ENCODE data around the gene PLD1.

PLD1 gene

DNA sequence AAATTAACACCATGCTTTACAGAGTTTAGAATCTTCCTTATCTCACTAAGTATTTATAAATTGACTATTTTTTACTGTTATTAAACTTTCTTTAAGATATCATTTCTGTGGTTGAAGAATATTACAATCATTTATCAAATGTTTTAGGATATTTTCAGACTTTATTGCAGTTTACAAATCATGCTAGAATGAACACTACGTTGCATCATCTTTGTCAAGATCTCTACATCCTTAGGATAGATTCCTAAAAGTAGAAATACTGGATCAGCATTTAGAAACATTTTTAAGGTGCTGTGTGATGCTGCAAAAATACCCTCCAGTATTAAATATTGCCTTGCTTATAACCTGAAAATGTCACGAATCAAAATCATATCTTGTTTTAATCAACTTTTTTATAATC, 2.5 kb upstream of the PLD1 start:
- no peak overlapping the region for H3K4me3 ChIP-seq (ENCODE audit: severe bottlenecking)
- no peaks in the 10 kb centered on the region for H3K36me3 ChIP-seq (ENCODE audit: low read depth)
- no peaks in the 10 kb centered on the region for H3K9me3 ChIP-seq (ENCODE audit: severe bottlenecking)
- DNase-seq (ENCODE audit: low spot score) (no peak), ATAC-seq (ENCODE audit: low read depth) (no peak)
- peaks cover 26% of the 10 kb centered on the region for H3K4me1 ChIP-seq (ENCODE audit: insufficient read depth, poor library complexity, severe bottlenecking)
- peak overlapping the region; percentile 89 for H3K27ac ChIP-seq (ENCODE audit: poor library complexity, severe bottlenecking)
- TF ChIP-seq, protein P1, sequence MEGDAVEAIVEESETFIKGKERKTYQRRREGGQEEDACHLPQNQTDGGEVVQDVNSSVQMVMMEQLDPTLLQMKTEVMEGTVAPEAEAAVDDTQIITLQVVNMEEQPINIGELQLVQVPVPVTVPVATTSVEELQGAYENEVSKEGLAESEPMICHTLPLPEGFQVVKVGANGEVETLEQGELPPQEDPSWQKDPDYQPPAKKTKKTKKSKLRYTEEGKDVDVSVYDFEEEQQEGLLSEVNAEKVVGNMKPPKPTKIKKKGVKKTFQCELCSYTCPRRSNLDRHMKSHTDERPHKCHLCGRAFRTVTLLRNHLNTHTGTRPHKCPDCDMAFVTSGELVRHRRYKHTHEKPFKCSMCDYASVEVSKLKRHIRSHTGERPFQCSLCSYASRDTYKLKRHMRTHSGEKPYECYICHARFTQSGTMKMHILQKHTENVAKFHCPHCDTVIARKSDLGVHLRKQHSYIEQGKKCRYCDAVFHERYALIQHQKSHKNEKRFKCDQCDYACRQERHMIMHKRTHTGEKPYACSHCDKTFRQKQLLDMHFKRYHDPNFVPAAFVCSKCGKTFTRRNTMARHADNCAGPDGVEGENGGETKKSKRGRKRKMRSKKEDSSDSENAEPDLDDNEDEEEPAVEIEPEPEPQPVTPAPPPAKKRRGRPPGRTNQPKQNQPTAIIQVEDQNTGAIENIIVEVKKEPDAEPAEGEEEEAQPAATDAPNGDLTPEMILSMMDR (IDR thresholded peaks at IDR 0.05; ENCODE audit: poor library complexity, severe bottlenecking) = no peak
- H3K27me3 ChIP-seq (ENCODE audit: insufficient read depth, poor library complexity, severe bottlenecking) = no peaks in the 10 kb centered on the region

DNA sequence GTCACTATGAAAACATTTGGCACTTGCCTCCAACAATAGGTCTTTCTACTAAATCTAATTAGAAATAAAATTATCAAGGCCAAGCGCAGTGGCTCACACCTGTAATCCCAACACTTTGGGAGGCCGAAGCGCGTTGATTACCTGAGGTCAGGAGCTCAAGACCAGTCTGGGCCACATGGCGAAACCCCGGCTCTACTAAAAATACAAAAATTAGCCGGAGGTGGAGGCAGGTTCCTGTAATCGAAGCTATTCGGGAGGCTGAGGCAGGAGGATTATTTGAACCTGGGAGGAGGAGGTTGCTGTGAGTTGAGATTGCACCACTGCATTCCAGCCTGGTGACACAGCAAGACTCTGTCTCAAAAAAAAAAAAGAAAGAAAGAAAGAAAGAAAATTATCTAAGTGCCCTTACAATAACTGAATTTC, 1.6 kb upstream of the PLD1 start:
- Histone ChIP-seq H3K27ac (ENCODE audit: poor library complexity, severe bottlenecking) (peak overlapping the region; percentile 89), H3K4me3 (ENCODE audit: severe bottlenecking) (no peak overlapping the region), H3K27me3 (ENCODE audit: insufficient read depth, poor library complexity, severe bottlenecking) (no peaks in the 10 kb centered on the region), H3K9me3 (ENCODE audit: severe bottlenecking) (no peaks in the 10 kb centered on the region), H3K4me1 (ENCODE audit: insufficient read depth, poor library complexity, severe bottlenecking) (peaks cover 30% of the 10 kb centered on the region), H3K36me3 (ENCODE audit: low read depth) (no peaks in the 10 kb centered on the region)
- DNase-seq (ENCODE audit: low spot score) (no peak), ATAC-seq (ENCODE audit: low read depth) (no peak)
- TF ChIP-seq, protein P1 (IDR thresholded peaks at IDR 0.05; ENCODE audit: poor library complexity, severe bottlenecking) = no peak

DNA sequence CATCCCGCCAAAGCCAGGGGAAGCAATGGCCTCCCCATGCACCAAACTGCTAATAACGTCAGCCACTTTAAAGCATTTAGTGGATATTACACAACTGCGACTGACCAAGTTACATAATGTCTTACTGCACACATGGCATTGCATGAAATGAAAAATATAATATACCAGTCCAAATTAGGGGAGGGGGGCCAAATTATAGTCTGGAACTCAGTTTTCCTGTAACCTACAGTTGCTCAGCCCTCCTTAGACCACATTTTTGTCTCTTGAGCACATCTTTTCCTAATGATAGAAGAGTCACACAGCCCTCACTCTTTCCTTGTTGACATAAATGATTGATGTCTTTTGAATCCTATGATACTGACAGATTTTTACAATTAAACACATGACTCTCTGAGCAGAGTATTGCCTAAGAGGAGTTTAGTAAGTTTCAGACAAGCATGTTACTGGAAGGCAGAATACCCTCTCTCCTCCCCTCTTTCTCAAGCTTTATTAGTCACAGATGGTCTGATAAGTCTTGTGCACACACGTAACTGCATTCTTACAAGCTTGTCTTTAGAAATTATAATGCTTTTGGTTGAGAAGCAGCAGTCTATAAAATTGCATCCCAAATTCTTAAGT, 1.1 kb upstream of the PLD1 start:
- DNase-seq (ENCODE audit: low spot score) = no peak
- no peak overlapping the region for H3K4me3 ChIP-seq (ENCODE audit: severe bottlenecking)

DNA sequence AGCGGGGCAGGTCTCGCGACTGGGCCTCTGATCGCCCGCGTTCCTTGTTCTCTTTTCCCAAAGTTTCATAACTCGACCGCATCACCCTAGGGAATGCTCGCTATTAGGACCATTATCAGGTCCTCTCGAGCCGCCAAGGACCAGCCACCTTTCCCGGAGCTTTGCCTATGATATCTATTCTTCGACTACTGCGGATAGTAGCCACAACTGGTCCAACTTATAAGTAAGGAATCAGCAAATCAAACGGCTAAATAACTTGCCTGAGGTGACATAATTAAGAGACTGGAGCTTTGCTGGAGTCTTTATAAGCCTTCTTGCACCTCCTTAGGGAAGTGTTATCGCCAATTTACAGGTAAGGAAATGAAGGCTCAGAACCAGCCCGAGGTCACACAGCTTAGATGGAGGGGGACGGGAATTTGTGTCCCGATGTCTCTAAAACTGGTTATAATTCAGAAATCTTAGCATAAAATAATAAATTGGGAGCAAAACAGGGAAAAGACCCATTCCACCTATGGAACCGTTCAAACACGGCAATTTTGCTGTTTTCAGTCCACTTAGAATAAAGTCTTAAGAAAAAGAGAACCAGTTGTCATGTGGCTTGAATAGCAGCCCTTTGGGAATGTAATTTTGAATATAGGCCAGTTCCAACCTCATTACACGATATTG, 479 bp upstream of the PLD1 start:
- Histone ChIP-seq H3K4me1 (ENCODE audit: insufficient read depth, poor library complexity, severe bottlenecking) (peaks cover 41% of the 10 kb centered on the region), H3K27me3 (ENCODE audit: insufficient read depth, poor library complexity, severe bottlenecking) (no peaks in the 10 kb centered on the region), H3K9me3 (ENCODE audit: severe bottlenecking) (no peaks in the 10 kb centered on the region), H3K36me3 (ENCODE audit: low read depth) (no peaks in the 10 kb centered on the region), H3K4me3 (ENCODE audit: severe bottlenecking) (peak overlapping the region; percentile 35), H3K27ac (ENCODE audit: poor library complexity, severe bottlenecking) (peak overlapping the region; percentile 89)
- no peak for ATAC-seq (ENCODE audit: low read depth)
- TF ChIP-seq, protein P1 (IDR thresholded peaks at IDR 0.05; ENCODE audit: poor library complexity, severe bottlenecking) = no peak
- DNase-seq (ENCODE audit: low spot score) = no peak

More for the DNA sequence above, 1.1 kb upstream of the PLD1 start:
- Histone ChIP-seq H3K9me3 (ENCODE audit: severe bottlenecking) (no peaks in the 10 kb centered on the region), H3K36me3 (ENCODE audit: low read depth) (no peaks in the 10 kb centered on the region), H3K4me1 (ENCODE audit: insufficient read depth, poor library complexity, severe bottlenecking) (peaks cover 35% of the 10 kb centered on the region), H3K27me3 (ENCODE audit: insufficient read depth, poor library complexity, severe bottlenecking) (no peaks in the 10 kb centered on the region), H3K27ac (ENCODE audit: poor library complexity, severe bottlenecking) (peak overlapping the region; percentile 89)
- TF ChIP-seq, protein P1 (IDR thresholded peaks at IDR 0.05; ENCODE audit: poor library complexity, severe bottlenecking) = no peak
- ATAC-seq (ENCODE audit: low read depth) = peak; percentile 57

DNA sequence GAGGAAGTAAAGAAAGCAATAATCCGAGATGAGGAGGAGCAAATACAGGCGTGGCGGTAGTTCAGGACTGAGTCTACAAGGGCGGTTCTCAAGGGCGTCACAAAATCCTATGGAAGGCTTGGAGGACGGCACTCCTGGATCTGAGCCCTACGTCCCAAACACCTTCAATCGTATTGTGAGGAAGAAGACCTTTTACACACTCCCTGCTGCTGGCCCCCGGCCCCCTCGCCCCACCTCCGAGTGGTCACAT, 747 bp downstream of the PLD1 start:
- DNase-seq (ENCODE audit: low spot score) (no peak), ATAC-seq (ENCODE audit: low read depth) (peak; percentile 20)
- TF ChIP-seq, protein P1 (IDR thresholded peaks at IDR 0.05; ENCODE audit: poor library complexity, severe bottlenecking) = no peak
- Histone ChIP-seq H3K27ac (ENCODE audit: poor library complexity, severe bottlenecking) (peak overlapping the region; percentile 89), H3K4me3 (ENCODE audit: severe bottlenecking) (peak overlapping the region; percentile 35), H3K36me3 (ENCODE audit: low read depth) (no peaks in the 10 kb centered on the region), H3K9me3 (ENCODE audit: severe bottlenecking) (no peaks in the 10 kb centered on the region), H3K27me3 (ENCODE audit: insufficient read depth, poor library complexity, severe bottlenecking) (no peaks in the 10 kb centered on the region), H3K4me1 (ENCODE audit: insufficient read depth, poor library complexity, severe bottlenecking) (peaks cover 44% of the 10 kb centered on the region)
